HepG2 (cell line): ENCODE measurements around the gene EPB41L1. TPM values are rescaled to one million over a fixed set of nuclear protein-coding genes. Genes with fewer than 3 reads are reported as not detected.
A peak's percentile ranks its signal among the peaks of the same experiment; 100 is the strongest.

Experiments used
- ERF ChIP-seq: IDR thresholded peaks from 2 replicates; pipeline ENCODE4 v1.6.1; 2018; ENCODE audit warnings: missing biosample characterization, missing genetic modification reagents
- GZF1 ChIP-seq: sonication (generic); formaldehyde crosslinking; IDR thresholded peaks from 2 replicates; pipeline ENCODE4 v1.5.1; 2020; ENCODE audit warnings: mild to moderate bottlenecking, missing genetic modification reagents
- RAD51 ChIP-seq: fragments of 450-650 bp; IDR thresholded peaks from 2 replicates; pipeline ENCODE4 v1.6.1; 2016; ENCODE audit warnings: borderline replicate concordance
- RFX5 ChIP-seq: IDR thresholded peaks from 2 replicates; pipeline ENCODE4 v1.6.1; 2011; ENCODE audit warnings: low read depth, low read length, improper control_type of control experiment
- RXRA ChIP-seq: sonication (generic); formaldehyde crosslinking; IDR thresholded peaks from 2 replicates; pipeline ENCODE4 v1.5.1; 2020; ENCODE audit warnings: missing genetic modification reagents
- UBTF ChIP-seq: sonication (generic); formaldehyde crosslinking; IDR thresholded peaks from 2 replicates; pipeline ENCODE4 v1.4.0; 2020; ENCODE audit warnings: mild to moderate bottlenecking, missing genetic modification reagents
- ZGPAT ChIP-seq: IDR thresholded peaks from 2 replicates; pipeline ENCODE4 v1.6.1; 2016; ENCODE audit warnings: mild to moderate bottlenecking
- ZNF256 ChIP-seq: sonication (generic); formaldehyde crosslinking; conservative IDR thresholded peaks from 2 replicates; pipeline ENCODE4 v1.4.0; 2020; ENCODE audit warnings: missing genetic modification reagents
- ZNF263 ChIP-seq: sonication (generic); formaldehyde crosslinking; IDR thresholded peaks from 2 replicates; pipeline ENCODE4 v1.4.0; 2020; ENCODE audit warnings: missing genetic modification reagents
- ZNF317 ChIP-seq: sonication (generic); formaldehyde crosslinking; IDR thresholded peaks from 2 replicates; pipeline ENCODE4 v1.5.0; 2020; ENCODE audit warnings: mild to moderate bottlenecking, missing genetic modification reagents
- ZNF574 ChIP-seq: sonication (generic); formaldehyde crosslinking; IDR thresholded peaks from 2 replicates; pipeline ENCODE4 v1.4.0; 2020; ENCODE audit warnings: missing genetic modification reagents
- ZNF629 ChIP-seq: sonication (generic); formaldehyde crosslinking; conservative IDR thresholded peaks from 2 replicates; pipeline ENCODE4 v1.5.0; 2020; ENCODE audit warnings: missing genetic modification reagents
- ZNF646 ChIP-seq: sonication (generic); formaldehyde crosslinking; IDR thresholded peaks from 2 replicates; pipeline ENCODE4 v1.9.0; 2021; ENCODE audit warnings: mild to moderate bottlenecking, missing genetic modification reagents
- ZNF691 ChIP-seq: sonication (generic); formaldehyde crosslinking; IDR thresholded peaks from 2 replicates; pipeline ENCODE4 v1.4.0; 2020; ENCODE audit warnings: missing genetic modification reagents, low read depth, mild to moderate bottlenecking, borderline replicate concordance
- polyA plus RNA-seq, 8 experiments: library from polyadenylated mRNA; depleted of rRNA in 3 of 8; stranded (reverse) in 7 of 8; unstranded in 1 of 8; fragments of >200 nt; fragmentation: Illumina TruSeq in 4 of 8; extraction: Trizol in 4 of 8; gene quantifications; 2 replicates each; pipeline versions ENCODE4 v1.2.1 to v1.2.3, GENCODE V29; 2011 to 2016; ENCODE audit warnings: low read depth in 4 of 8, missing spikeins in 1 of 8, mixed read lengths in 1 of 8; ENCODE audit not compliant: insufficient read depth in 1 of 8
- total RNA-seq, 5 experiments: library from RNA; depleted of rRNA; stranded (reverse); fragments of >200 nt; fragmentation: Illumina TruSeq; extraction: Trizol; gene quantifications; 2 replicates each; pipeline ENCODE4 v1.2.3, GENCODE V29; 2016; ENCODE audit warnings: low read depth in 1 of 5

The EPB41L1 gene
- total and polyA plus RNA-seq, 2 of the 13 experiments (the other 11 are each of a cell fraction or from before 2014, with no cell fraction given): 16.7 to 39.0 TPM

- TF ChIP-seq ZNF646 (CRISPR knock-in tag) (no peak), RFX5 (no peak), ZNF263 (CRISPR knock-in tag) (peak; percentile 10; the same call in 1 of the 2 replicates), RXRA (0 out of 2 replicates have a peak, but pooled peaks have one; percentile 29), ZNF691 (CRISPR knock-in tag) (0 out of 2 replicates have a peak, but pooled peaks have one; percentile 53), ZNF574 (CRISPR knock-in tag) (peak; percentile 28; the same call in 1 of the 2 replicates), ZNF629 (CRISPR knock-in tag) (0 out of 2 replicates have a peak, but pooled peaks have one; percentile 25), GZF1 (no peak), ZNF256 (CRISPR knock-in tag) (0 out of 2 replicates have a peak, but pooled peaks have one; percentile 18), UBTF (CRISPR knock-in tag) (no peak), ZGPAT (0 out of 2 replicates have a peak, but pooled peaks have one; percentile 43), ERF (peak; percentile 58; the same call in 1 of the 2 replicates), ZNF317 (peak; percentile 99), RAD51 (no peak)
Measured at GRCh38 chr20:36145877-36146707, 8.4 kb upstream of the EPB41L1 start (continued).
